Fibroblast of villous mesenchyme (primary cell): ENCODE measurements around the gene ADCY3. TPM values are rescaled to one million over a fixed set of nuclear protein-coding genes. Genes with fewer than 3 reads are reported as not detected.
"Not testable (repeated sequence)": the region's sequence is repeated elsewhere in the genome, so short reads cannot be mapped to it uniquely, and the experiment has no call there.

Experiments
- DNase-seq: peaks from one replicate; pipeline ENCODE4 v3.0.0-alpha.2; 2010; ENCODE audit warnings: low read depth
- H3K4me3 ChIP-seq: 2 replicates; pipeline ENCODE4 v1.5.1; 2011; ENCODE audit warnings: low read depth, mild to moderate bottlenecking, low read length
- total RNA-seq: library from RNA; depleted of rRNA; stranded (reverse); fragments of >200 nt; gene quantifications from 2 replicates; pipeline ENCODE4 v1.2.3, GENCODE V29; 2012
- TF ChIP-seq, protein P1 (sequence below): IDR thresholded peaks from 2 replicates; pipeline ENCODE4 v1.5.1; 2012; ENCODE audit warnings: low read depth, mild to moderate bottlenecking, low read length; ENCODE audit not compliant: insufficient read depth

ADCY3 gene
- total RNA-seq, 1 donor, result 43.2 TPM

DNA sequence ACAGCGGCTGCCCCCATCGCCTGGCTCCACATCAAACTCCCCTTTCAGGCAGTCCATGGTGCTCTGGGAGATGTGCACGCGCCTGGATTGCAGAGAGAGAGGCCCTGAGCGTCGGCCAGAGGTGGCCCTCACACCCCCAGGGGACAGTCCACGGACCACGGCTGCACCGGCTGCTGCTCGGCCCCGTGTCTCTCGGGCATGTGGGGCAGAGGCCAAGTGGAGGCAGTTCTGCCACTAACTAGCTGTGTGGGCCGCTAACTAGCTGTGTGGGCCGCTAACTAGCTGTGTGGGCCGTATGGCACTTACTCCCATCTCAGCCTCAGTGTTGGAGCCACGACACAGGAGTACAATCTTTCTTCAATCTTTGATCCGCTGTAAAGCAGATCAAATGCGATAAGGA lies 81.5 kb downstream of the ADCY3 start:
- TF ChIP-seq, protein P1, sequence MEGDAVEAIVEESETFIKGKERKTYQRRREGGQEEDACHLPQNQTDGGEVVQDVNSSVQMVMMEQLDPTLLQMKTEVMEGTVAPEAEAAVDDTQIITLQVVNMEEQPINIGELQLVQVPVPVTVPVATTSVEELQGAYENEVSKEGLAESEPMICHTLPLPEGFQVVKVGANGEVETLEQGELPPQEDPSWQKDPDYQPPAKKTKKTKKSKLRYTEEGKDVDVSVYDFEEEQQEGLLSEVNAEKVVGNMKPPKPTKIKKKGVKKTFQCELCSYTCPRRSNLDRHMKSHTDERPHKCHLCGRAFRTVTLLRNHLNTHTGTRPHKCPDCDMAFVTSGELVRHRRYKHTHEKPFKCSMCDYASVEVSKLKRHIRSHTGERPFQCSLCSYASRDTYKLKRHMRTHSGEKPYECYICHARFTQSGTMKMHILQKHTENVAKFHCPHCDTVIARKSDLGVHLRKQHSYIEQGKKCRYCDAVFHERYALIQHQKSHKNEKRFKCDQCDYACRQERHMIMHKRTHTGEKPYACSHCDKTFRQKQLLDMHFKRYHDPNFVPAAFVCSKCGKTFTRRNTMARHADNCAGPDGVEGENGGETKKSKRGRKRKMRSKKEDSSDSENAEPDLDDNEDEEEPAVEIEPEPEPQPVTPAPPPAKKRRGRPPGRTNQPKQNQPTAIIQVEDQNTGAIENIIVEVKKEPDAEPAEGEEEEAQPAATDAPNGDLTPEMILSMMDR, result no peak
- H3K4me3 ChIP-seq, result no peak overlapping the region
- no peak for DNase-seq

DNA sequence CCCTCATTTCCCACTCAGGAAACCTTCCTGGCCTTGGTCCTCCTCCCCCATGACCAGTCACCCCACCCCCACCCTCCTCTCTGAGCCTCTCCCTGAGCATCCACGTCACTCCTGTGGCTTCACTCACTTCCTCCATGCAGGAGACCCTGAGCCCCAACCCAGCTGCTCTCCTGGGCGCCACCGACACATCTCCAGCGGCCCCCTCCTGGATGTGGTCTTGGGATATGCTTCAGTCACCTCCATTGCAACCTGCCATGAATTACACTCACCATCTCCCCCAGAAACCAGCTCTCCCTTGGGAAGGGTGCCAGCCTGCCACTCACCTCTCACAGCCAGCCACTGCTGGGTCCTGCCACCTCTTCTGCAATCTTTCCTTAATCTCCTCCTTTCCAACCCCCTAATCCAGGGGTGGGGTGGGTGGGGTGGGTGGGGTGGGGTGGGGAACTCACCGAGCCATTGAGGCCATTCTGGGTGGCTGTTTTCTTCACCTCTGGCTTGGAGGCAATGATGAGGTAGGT lies 82.0 kb downstream of the ADCY3 start:
- H3K4me3 ChIP-seq, result no peak overlapping the region
- no peak for DNase-seq
- TF ChIP-seq, protein P1, result no peak

DNA sequence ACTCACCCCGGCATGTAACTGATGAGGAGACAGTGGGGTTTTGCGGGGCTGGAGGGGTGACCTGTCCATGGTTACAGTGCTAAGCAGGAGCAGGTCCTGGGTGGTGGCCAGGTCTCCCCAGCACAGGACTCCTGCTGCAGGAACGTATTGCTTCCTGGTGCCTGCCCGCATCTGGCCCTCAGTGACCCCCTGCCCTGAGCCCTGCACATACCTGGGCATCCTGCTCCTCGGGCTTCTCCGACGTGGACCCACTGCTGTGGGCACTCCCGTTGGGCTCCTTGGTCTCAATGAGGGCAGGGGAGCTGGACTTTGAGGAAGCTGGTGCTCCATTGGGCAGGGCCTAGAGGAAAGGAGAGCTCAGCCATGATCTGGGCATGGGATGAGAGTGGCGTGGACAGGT lies 83.3 kb downstream of the ADCY3 start:
- H3K4me3 ChIP-seq, result no peak overlapping the region
- no peak for DNase-seq
- TF ChIP-seq, protein P1, result no peak

- DNase-seq, result no peak
- H3K4me3 ChIP-seq, result no peak overlapping the region
- TF ChIP-seq, protein P1, result no peak
Observed at GRCh38 chr2:24836206-24836605, 83.8 kb downstream of the ADCY3 start.

GRCh38 chr2:24835411-24835810 lies 84.6 kb downstream of the ADCY3 start:
- not testable (repeated sequence) for H3K4me3 ChIP-seq, DNase-seq

GRCh38 chr2:24834733-24835395 lies 85.2 kb downstream of the ADCY3 start:
- TF ChIP-seq, protein P1, result no peak
- no peak overlapping the region for H3K4me3 ChIP-seq
- DNase-seq, result no peak

DNA sequence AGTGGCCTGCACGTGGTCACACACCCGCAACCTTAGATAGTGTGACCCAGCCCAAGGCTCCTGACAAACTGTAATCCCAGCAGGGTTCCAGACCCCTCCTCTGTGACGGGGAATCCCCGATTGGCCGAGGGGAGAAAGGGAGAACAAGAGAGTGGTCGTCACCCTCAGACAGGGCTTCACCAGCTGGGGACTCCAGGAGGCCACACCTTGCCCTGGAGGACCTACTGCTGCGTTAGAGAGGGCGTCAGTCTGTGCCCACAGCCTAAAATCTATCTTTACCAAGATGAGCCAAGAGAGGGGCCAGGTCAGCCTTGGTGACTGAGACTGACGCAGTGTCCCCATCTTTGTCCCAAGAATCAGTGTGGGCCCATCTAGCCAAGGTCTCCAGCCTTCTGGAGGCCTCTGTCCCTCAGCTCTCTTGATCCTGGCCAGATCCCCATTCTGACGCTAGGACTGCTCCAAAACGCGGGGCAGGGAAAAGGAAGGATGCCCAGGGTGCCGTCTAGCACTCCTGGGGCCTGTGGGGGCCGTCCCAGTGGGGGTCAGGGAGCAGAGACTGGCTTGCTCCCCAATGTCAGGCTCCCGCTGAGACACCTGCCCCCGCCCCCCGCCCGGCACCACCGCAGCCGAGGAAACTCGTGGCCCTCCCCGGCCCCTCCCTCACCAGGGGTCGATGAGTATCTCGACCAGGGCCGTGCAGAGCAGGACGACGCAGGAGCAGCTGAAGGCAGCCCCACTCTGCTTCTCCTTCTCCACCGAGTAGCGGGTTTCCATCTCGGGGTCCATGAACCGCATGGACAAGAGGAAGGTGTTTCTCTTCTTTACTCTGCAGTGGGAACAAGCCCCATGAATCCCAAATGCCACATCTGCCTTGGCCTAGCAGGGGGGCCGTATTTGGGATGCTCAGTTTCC lies 86.0 kb downstream of the ADCY3 start:
- TF ChIP-seq, protein P1, result no peak
- DNase-seq, result no peak
- no peak overlapping the region for H3K4me3 ChIP-seq
